Activated CD4-positive, alpha-beta memory T cell treated with anti-CD3 and anti-CD28 coated beads for 36 hours (primary cell): Measurements from ENCODE around the gene CHURC1. TPM values are rescaled to one million over a fixed set of nuclear protein-coding genes. Genes with fewer than 3 reads are reported as not detected.
A peak's percentile ranks its signal among the peaks of the same experiment; 100 is the strongest.

Experiments used
- CTCF ChIA-PET: fragments of 350-600 bp; sonication (Branson Sonifier 250); formaldehyde crosslinking; loops from one replicate; lab custom pipeline; 2021; ENCODE audit warnings: antibody characterized with exemption, inconsistent platforms; lab: Charles Lee
- POLR2A ChIA-PET: fragments of 350-600 bp; sonication (Branson Sonifier 250); formaldehyde crosslinking; loops from one replicate; lab custom pipeline; 2021; ENCODE audit warnings: antibody characterized with exemption; lab: Charles Lee
- DNase-seq: peaks from one replicate; pipeline ENCODE4 v3.0.0-alpha.2; 2020
- H3K27ac Mint-ChIP-seq: one replicate; pipeline ENCODE4 v1.8.0; 2021; ENCODE audit warnings: mixed read lengths
- H3K27me3 Mint-ChIP-seq: one replicate; pipeline ENCODE4 v1.8.0; 2021; ENCODE audit warnings: mixed read lengths
- H3K36me3 Mint-ChIP-seq: one replicate; pipeline ENCODE4 v1.8.0; 2021; ENCODE audit warnings: mixed read lengths
- H3K4me1 Mint-ChIP-seq: one replicate; pipeline ENCODE4 v1.8.0; 2021; ENCODE audit warnings: low read depth, mixed read lengths
- H3K4me3 Mint-ChIP-seq: one replicate; pipeline ENCODE4 v1.8.0; 2021; ENCODE audit warnings: mild to moderate bottlenecking, mixed read lengths
- H3K9me3 Mint-ChIP-seq: one replicate; pipeline ENCODE4 v1.8.0; 2021; ENCODE audit warnings: mixed read lengths
- intact Hi-C: fragments of 100-400 bp; cut with micrococcal nuclease; formaldehyde crosslinking; loops from one replicate; pipeline ENCODE4 v1.15.1; 2023
- total RNA-seq, 2 experiments: library from RNA; stranded (reverse); gene quantifications; one replicate each; pipeline ENCODE4 v1.2.3, GENCODE V29; 2021

Gene CHURC1
- 10 to 100 TPM; 61.7 to 62.6 TPM for total RNA-seq

- H3K9me3 Mint-ChIP-seq = no peaks in the 10 kb centered on the region
- H3K4me3 Mint-ChIP-seq = peak within 1 kb of the TSS; percentile 78
- H3K4me1 Mint-ChIP-seq = peaks cover 44% of the 10 kb centered on the region
- ChIA-PET CTCF (interaction anchor here (0.7 to 1.6 kb wide), 10 partner anchors 10 to 910 kb away, joined by 3 to 6 read pairs (median 3); partner anchors contain the start of genes FNTB and HSPA2), POLR2A (interaction anchor here (0.6 to 1.8 kb wide), 7 partner anchors 9 to 1045 kb away, joined by 3 to 12 read pairs (median 3); no protein-coding TSS in a partner anchor)
- peak; percentile 98 for DNase-seq
- H3K27me3 Mint-ChIP-seq = peaks cover 3% of the 10 kb centered on the region
- peaks cover 12% of the 10 kb centered on the region for H3K36me3 Mint-ChIP-seq
- intact Hi-C loops = loop anchor here (1.0 to 10.0 kb wide), 6 partner anchors 14 to 526 kb away; partner anchors contain the start of genes FNTB, MAX, MTHFD1 and ZBTB1
- H3K27ac Mint-ChIP-seq = peak within 1 kb of the TSS; percentile 90
Measured at GRCh38 chr14:64914237-64915028, at the start of gene CHURC1. CHURC1 (plus strand) TSS chr14:64914455; CDS start chr14:64914496, 41 bp downstream.

- Mint-ChIP-seq H3K27ac (no peak overlapping the region), H3K27me3 (peaks cover 11% of the 10 kb centered on the region), H3K4me1 (no peaks in the 10 kb centered on the region), H3K9me3 (no peaks in the 10 kb centered on the region), H3K36me3 (no peaks in the 10 kb centered on the region), H3K4me3 (no peak overlapping the region)
- intact Hi-C loops = no loop called here
- ChIA-PET POLR2A (no interaction called here), CTCF (interaction anchor here (1.2 to 1.5 kb wide), 2 partner anchors 27 to 42 kb away, joined by 5 to 6 read pairs; no protein-coding TSS in a partner anchor)
- no peak for DNase-seq
Measured at GRCh38 chr14:64865109-64865508, 49.1 kb upstream of the CHURC1 start.

- Mint-ChIP-seq H3K9me3 (no peaks in the 10 kb centered on the region), H3K27me3 (peaks cover 11% of the 10 kb centered on the region), H3K36me3 (no peaks in the 10 kb centered on the region), H3K4me1 (no peaks in the 10 kb centered on the region), H3K27ac (no peak overlapping the region), H3K4me3 (no peak overlapping the region)
- DNase-seq = no peak
- intact Hi-C loops = no loop called here
- ChIA-PET CTCF (interaction anchor here (1.5 kb wide), 1 partner anchor 43 kb away, joined by 6 read pairs; no protein-coding TSS in a partner anchor), POLR2A (no interaction called here)
Measured at GRCh38 chr14:64865992-64866391, 48.3 kb upstream of the CHURC1 start.

- Mint-ChIP-seq H3K27me3 (peaks cover 12% of the 10 kb centered on the region), H3K27ac (no peak overlapping the region), H3K4me3 (no peak overlapping the region), H3K4me1 (no peaks in the 10 kb centered on the region), H3K36me3 (no peaks in the 10 kb centered on the region), H3K9me3 (no peaks in the 10 kb centered on the region)
- intact Hi-C loops = no loop called here
- no peak for DNase-seq
- ChIA-PET POLR2A (no interaction called here), CTCF (no interaction called here)
Measured at GRCh38 chr14:64867182-64867581, 47.1 kb upstream of the CHURC1 start.

- Mint-ChIP-seq H3K27ac (no peak overlapping the region), H3K4me3 (no peak overlapping the region), H3K4me1 (no peaks in the 10 kb centered on the region), H3K27me3 (peaks cover 12% of the 10 kb centered on the region), H3K9me3 (peaks cover 3% of the 10 kb centered on the region), H3K36me3 (no peaks in the 10 kb centered on the region)
- ChIA-PET CTCF (interaction anchor here (0.8 to 2.0 kb wide), 3 partner anchors 23 to 232 kb away, joined by 3 to 8 read pairs (median 4); no protein-coding TSS in a partner anchor), POLR2A (interaction anchor here (0.7 to 0.9 kb wide), 2 partner anchors 13 to 729 kb away, joined by 3 to 4 read pairs; no protein-coding TSS in a partner anchor)
- intact Hi-C loops = no loop called here
- DNase-seq = no peak
Measured at GRCh38 chr14:64868379-64868778, 45.9 kb upstream of the CHURC1 start.

- ChIA-PET CTCF (interaction anchor here (0.8 to 2.0 kb wide), 3 partner anchors 23 to 232 kb away, joined by 3 to 8 read pairs (median 4); no protein-coding TSS in a partner anchor), POLR2A (interaction anchor here (0.9 kb wide), 1 partner anchor 13 kb away, joined by 3 read pairs; no protein-coding TSS in a partner anchor)
- no peak for DNase-seq
- Mint-ChIP-seq H3K27me3 (peaks cover 12% of the 10 kb centered on the region), H3K27ac (no peak overlapping the region), H3K36me3 (no peaks in the 10 kb centered on the region), H3K4me1 (no peaks in the 10 kb centered on the region), H3K9me3 (peaks cover 3% of the 10 kb centered on the region), H3K4me3 (no peak overlapping the region)
- intact Hi-C loops = no loop called here
Measured at GRCh38 chr14:64868841-64869240, 45.4 kb upstream of the CHURC1 start.

GRCh38 chr14:64870160-64870559, 44.1 kb upstream of the CHURC1 start:
- Mint-ChIP-seq H3K9me3 (peaks cover 3% of the 10 kb centered on the region), H3K4me1 (no peaks in the 10 kb centered on the region), H3K27ac (no peak overlapping the region), H3K27me3 (peaks cover 12% of the 10 kb centered on the region), H3K36me3 (no peaks in the 10 kb centered on the region), H3K4me3 (no peak overlapping the region)
- POLR2A ChIA-PET = no interaction called here
- intact Hi-C loops = no loop called here
- no peak for DNase-seq
- CTCF ChIA-PET = interaction anchor here (1.2 kb wide), 1 partner anchor 47 kb away, joined by 5 read pairs; no protein-coding TSS in a partner anchor

- Mint-ChIP-seq H3K4me3 (no peak overlapping the region), H3K9me3 (peaks cover 3% of the 10 kb centered on the region), H3K27ac (no peak overlapping the region), H3K27me3 (peaks cover 14% of the 10 kb centered on the region), H3K4me1 (no peaks in the 10 kb centered on the region), H3K36me3 (no peaks in the 10 kb centered on the region)
- intact Hi-C loops = no loop called here
- ChIA-PET CTCF (no interaction called here), POLR2A (no interaction called here)
- DNase-seq = no peak
Measured at GRCh38 chr14:64871344-64871743, 42.9 kb upstream of the CHURC1 start.

GRCh38 chr14:64873506-64874219, 40.6 kb upstream of the CHURC1 start:
- H3K27me3 Mint-ChIP-seq = peaks cover 11% of the 10 kb centered on the region
- H3K36me3 Mint-ChIP-seq = no peaks in the 10 kb centered on the region
- peaks cover 3% of the 10 kb centered on the region for H3K9me3 Mint-ChIP-seq
- ChIA-PET CTCF (no interaction called here), POLR2A (no interaction called here)
- DNase-seq = no peak
- intact Hi-C loops = no loop called here
- H3K27ac Mint-ChIP-seq = no peak overlapping the region
- H3K4me3 Mint-ChIP-seq = no peak overlapping the region
- no peaks in the 10 kb centered on the region for H3K4me1 Mint-ChIP-seq

GRCh38 chr14:64875350-64875749, 38.9 kb upstream of the CHURC1 start:
- Mint-ChIP-seq H3K36me3 (no peaks in the 10 kb centered on the region), H3K4me3 (no peak overlapping the region), H3K27ac (no peak overlapping the region), H3K4me1 (no peaks in the 10 kb centered on the region), H3K27me3 (peaks cover 13% of the 10 kb centered on the region), H3K9me3 (peaks cover 3% of the 10 kb centered on the region)
- ChIA-PET CTCF (interaction anchor here (1.9 kb wide), 1 partner anchor 52 kb away, joined by 5 read pairs; no protein-coding TSS in a partner anchor), POLR2A (no interaction called here)
- DNase-seq = no peak
- intact Hi-C loops = no loop called here

GRCh38 chr14:64877846-64878245, 36.4 kb upstream of the CHURC1 start:
- intact Hi-C loops = no loop called here
- CTCF ChIA-PET = interaction anchor here (1.2 to 6.6 kb wide), 3 partner anchors 14 to 55 kb away, joined by 3 to 68 read pairs (median 9); no protein-coding TSS in a partner anchor
- Mint-ChIP-seq H3K27ac (no peak overlapping the region), H3K36me3 (no peaks in the 10 kb centered on the region), H3K9me3 (peaks cover under 1% of the 10 kb centered on the region), H3K4me3 (no peak overlapping the region), H3K27me3 (peaks cover 24% of the 10 kb centered on the region), H3K4me1 (peaks cover 8% of the 10 kb centered on the region)
- POLR2A ChIA-PET = no interaction called here
- no peak for DNase-seq
